Thymus (tissue), 11 donors: ENCODE results near the gene SRR. TPM values are rescaled to one million over a fixed set of nuclear protein-coding genes. Genes with fewer than 3 reads are reported as not detected.

Source experiments
- DNase-seq, 9 donors: peaks; one replicate each; pipeline ENCODE4 v3.0.0-alpha.2; 2013; ENCODE audit warnings: low spot score in 9 of 9, low read depth in 6 of 9, missing footprints in 1 of 9
- H3K27ac ChIP-seq, 2 donors: one replicate each; pipeline ENCODE4 v1.5.1; 2013; ENCODE audit warnings: control low read depth in 1 of 2, low read depth in 1 of 2, low read length in 1 of 2, mild to moderate bottlenecking in 1 of 2, moderate library complexity in 1 of 2
- H3K27me3 ChIP-seq, 2 donors: one replicate each; pipeline ENCODE4 v1.5.1; 2013; ENCODE audit warnings: low read length in 1 of 2; ENCODE audit not compliant: control insufficient read depth in 2 of 2, insufficient read depth in 1 of 2
- H3K36me3 ChIP-seq, 2 donors: one replicate each; pipeline ENCODE4 v1.5.1; 2013; ENCODE audit warnings: low read length in 1 of 2, mild to moderate bottlenecking in 1 of 2, moderate library complexity in 1 of 2; ENCODE audit not compliant: control insufficient read depth in 2 of 2, insufficient read depth in 2 of 2
- H3K4me1 ChIP-seq, 2 donors: one replicate each; pipeline ENCODE4 v1.5.1; 2013; ENCODE audit warnings: low read length in 2 of 2; ENCODE audit not compliant: control insufficient read depth in 2 of 2, insufficient read depth in 2 of 2
- H3K4me3 ChIP-seq, 2 donors: one replicate each; pipeline ENCODE4 v1.5.1; 2013; ENCODE audit warnings: low read length in 2 of 2, control low read depth in 1 of 2, mild to moderate bottlenecking in 1 of 2
- H3K9me3 ChIP-seq, 2 donors: one replicate each; pipeline ENCODE4 v1.5.1; 2013; ENCODE audit warnings: low read length in 1 of 2, mild to moderate bottlenecking in 1 of 2; ENCODE audit not compliant: control insufficient read depth in 2 of 2, insufficient read depth in 1 of 2
- WGBS: extraction: QIAGEN DNeasy Blood & Tissue Kit; methylation state at CpG from one replicate; pipeline ENCODE4 v1.1.7; 2013; 5-methylcytosine and 5-hydroxymethylcytosine counted together
- polyA plus RNA-seq: library from polyadenylated mRNA; stranded (reverse); fragments of 200-250 nt; gene quantifications from one replicate; pipeline ENCODE4 v1.2.3, GENCODE V29; 2013
- total RNA-seq: library from RNA; stranded (reverse); fragments of 120-200 nt; gene quantifications from one replicate; pipeline ENCODE4 v1.2.4, GENCODE V29; 2013
- donor health status: healthy.

The SRR gene
- total and polyA plus RNA-seq, 2 donors, result 8.3 to 8.7 TPM

DNA sequence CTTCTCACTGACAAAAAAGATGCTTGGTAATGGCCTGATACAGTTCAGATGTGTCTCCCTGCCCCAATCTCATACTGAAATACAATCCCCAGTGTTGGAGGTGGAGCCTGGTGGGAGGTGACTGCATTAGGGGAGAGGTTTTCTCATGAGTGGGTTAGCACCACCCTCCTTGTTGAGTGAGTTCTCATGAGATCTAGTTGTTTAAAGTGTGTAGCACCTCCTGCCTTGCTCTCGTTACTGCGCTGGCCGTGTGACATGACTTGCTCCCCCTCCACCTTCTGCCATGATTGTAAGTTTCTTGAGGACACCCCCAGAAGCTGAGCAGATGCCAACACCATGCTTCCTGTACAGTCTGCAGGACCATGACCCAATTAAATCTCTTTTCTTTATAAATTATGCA, 27.6 kb downstream of the SRR start:
- peaks cover 9% of the 10 kb centered on the region in 2 donors for H3K4me1 ChIP-seq
- 66% methylated on average over 3 of the region's 3 CpGs for WGBS
- no peak overlapping the region for H3K4me3 ChIP-seq
- DNase-seq, result no peak
- no peaks in the 10 kb centered on the region for H3K27me3 ChIP-seq
- peaks cover 38 to 86% of the 10 kb centered on the region in 2 donors for H3K36me3 ChIP-seq
- H3K27ac ChIP-seq, result no peak overlapping the region
- H3K9me3 ChIP-seq, result no peaks in the 10 kb centered on the region

- WGBS, result 5% methylated on average over 17 of the region's 17 CpGs
- peaks cover 13 to 20% of the 10 kb centered on the region in 2 donors for H3K4me1 ChIP-seq
- H3K27ac ChIP-seq, result peak overlapping the region in 1 of 2 donors; percentile 38
- H3K4me3 ChIP-seq, result peak overlapping the region; percentile 85 to 93
- H3K27me3 ChIP-seq, result no peaks in the 10 kb centered on the region
- H3K36me3 ChIP-seq, result peaks cover 26 to 47% of the 10 kb centered on the region in 2 donors
- no peak for DNase-seq
- no peaks in the 10 kb centered on the region for H3K9me3 ChIP-seq
These were observed 32.0 kb downstream of the SRR start for GRCh38 chr17:2335726-2336214.

DNA sequence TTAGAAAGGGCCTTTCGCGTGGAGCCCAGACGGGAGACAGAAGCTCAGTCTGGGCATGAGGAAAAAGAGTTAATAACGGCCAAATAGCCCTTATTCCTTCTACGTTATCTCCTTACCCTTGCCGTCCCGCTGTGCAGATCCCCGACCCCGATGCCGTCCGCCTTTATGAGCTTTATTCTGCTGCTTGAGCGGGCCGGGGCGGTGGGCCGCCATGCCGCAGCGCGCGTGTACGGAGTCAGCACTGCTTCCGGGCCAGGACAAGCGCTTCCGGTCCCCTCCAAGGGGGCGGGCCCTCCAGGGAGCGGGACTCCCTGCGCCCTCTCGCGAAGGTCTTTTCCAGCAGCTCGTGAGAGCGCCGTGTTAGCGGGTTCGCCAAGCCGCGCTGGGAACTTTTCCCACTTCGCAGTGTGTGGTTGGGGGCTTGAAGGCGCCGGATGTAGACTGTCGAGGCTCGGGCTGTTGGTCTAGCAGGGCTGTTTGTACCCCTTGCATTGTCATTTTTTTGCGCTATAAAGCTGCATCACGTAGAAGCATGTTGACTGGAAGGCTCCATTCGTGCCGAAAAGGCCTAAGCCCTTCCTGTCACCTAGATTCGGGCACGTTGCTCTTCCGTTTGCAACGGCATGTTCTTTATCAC, 32.6 kb downstream of the SRR start, which contains the start of gene TSR1:
Gene TSR1 (minus strand): TSS at position 243 of the 637 bp plus-strand sequence. CDS start 30 bp downstream, at position 213.
- Histone ChIP-seq H3K9me3 (no peaks in the 10 kb centered on the region), H3K36me3 (peaks cover 23 to 41% of the 10 kb centered on the region in 2 donors), H3K4me3 (peak within 1 kb of the TSS; percentile 85 to 93), H3K27me3 (no peaks in the 10 kb centered on the region), H3K4me1 (peaks cover 13 to 20% of the 10 kb centered on the region in 2 donors), H3K27ac (peak within 1 kb of the TSS; percentile 91 to 92)
- DNase-seq, result peak; percentile 68 to 94 (median 84)
- under 1% methylated on average over 48 of the region's 48 CpGs for WGBS

- peaks cover 13 to 20% of the 10 kb centered on the region in 2 donors for H3K4me1 ChIP-seq
- no peaks in the 10 kb centered on the region for H3K9me3 ChIP-seq
- peak in 4 of 9 donors; percentile 48 to 77 (median 70) for DNase-seq
- H3K27me3 ChIP-seq, result no peaks in the 10 kb centered on the region
- under 1% methylated on average over 77 of the region's 77 CpGs for WGBS
- peak within 1 kb of the TSS; percentile 91 to 92 for H3K27ac ChIP-seq
- peaks cover 22 to 35% of the 10 kb centered on the region in 2 donors for H3K36me3 ChIP-seq
- peak within 1 kb of the TSS; percentile 85 to 93 for H3K4me3 ChIP-seq
These were observed 33.2 kb downstream of the SRR start, which contains the start of gene SGSM2 for GRCh38 chr17:2336852-2337543. Gene SGSM2, plus strand, starts transcription at chr17:2337501. Its CDS starts 188 bp downstream, at chr17:2337689.

DNA sequence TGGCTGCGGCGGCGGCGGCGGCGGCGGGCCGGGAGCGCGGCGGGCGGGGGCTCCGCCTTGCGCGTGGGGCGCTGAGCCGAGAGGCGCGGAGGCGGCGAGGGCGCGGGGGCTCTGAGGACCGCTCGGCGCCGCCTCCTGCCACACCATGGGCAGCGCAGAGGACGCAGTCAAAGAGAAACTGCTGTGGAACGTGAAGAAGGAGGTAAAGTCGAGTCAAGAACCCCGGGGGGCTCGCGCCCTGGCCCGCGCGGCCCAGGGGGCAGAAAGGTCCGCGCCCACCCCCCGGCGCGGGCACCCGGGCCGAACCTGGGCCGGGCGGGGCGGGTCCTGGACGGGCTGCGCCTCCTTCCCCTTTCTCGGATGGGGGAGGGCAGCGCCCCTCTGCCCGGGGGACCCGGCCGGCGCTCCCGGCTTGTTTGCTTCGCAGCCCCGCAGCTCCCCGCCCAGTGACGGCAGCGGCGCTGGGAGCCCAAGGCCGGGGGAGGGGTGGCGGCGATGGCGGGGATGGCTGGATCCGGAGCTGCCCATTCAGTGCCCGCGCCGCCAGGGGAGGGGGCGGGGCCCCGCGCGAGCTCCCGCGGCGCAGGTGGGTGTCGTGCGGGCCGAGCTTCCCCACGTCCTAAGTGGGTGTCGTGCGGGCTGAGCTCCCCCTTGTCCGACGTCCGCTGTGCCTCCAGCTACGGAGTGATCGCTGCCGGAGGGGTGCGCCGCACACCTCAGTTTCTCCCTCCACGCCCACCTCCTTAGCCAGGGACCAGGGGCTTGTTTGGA, 34.0 kb downstream of the SRR start:
- Histone ChIP-seq H3K9me3 (no peaks in the 10 kb centered on the region), H3K4me1 (peaks cover 13 to 20% of the 10 kb centered on the region in 2 donors), H3K27ac (peak overlapping the region in 1 of 2 donors; percentile 91), H3K4me3 (peak overlapping the region; percentile 44 to 93), H3K27me3 (no peaks in the 10 kb centered on the region), H3K36me3 (peaks cover 23 to 29% of the 10 kb centered on the region in 2 donors)
- WGBS, result under 1% methylated on average over 92 of the region's 92 CpGs
- peak in 3 of 9 donors; percentile 12 to 42 (median 31) for DNase-seq

DNA sequence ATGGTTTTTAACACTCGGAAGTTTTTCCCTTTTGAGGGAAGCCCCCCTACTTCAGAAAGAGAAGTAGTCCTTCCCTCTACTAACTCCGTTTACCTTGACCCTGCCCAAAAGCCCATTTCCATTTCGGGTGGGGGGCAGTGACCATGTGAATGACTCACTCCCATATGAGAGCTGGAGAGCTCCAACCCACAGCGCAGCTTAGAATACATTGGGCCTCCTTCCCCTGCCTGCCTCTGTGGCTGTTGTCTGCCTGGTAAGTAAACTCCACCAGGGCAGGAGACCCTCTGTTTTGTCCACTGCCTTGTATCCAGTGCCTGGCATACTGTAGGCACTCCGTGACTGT, 34.5 kb downstream of the SRR start:
- WGBS, result 46% methylated on average over 5 of the region's 5 CpGs

DNA sequence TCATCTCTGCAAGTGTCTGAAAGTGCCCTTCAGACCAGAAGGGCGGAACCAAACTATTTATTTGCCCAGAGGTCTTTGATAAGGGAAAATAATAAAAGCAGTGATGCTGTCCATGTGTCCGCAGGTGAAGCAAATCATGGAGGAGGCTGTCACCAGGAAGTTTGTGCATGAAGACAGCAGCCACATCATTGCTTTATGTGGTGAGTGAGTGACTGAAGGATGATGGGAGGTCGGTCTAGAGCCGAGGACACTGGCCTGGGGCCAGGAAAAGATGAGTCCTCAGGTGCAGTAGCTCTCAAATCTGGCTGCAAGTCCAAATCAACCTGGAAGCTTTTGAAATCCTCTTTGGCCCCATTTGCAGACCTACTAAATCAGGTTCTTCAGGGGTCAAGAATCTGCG, 39.7 kb downstream of the SRR start:
- 87% methylated on average over 5 of the region's 5 CpGs for WGBS
- peaks cover 20 to 25% of the 10 kb centered on the region in 2 donors for H3K36me3 ChIP-seq
- no peak for DNase-seq
- H3K27ac ChIP-seq, result no peak overlapping the region
- H3K4me3 ChIP-seq, result no peak overlapping the region
- no peaks in the 10 kb centered on the region for H3K27me3 ChIP-seq
- peaks cover under 1% of the 10 kb centered on the region in 2 donors for H3K4me1 ChIP-seq
- H3K9me3 ChIP-seq, result no peaks in the 10 kb centered on the region

More for the DNA sequence above, 34.5 kb downstream of the SRR start:
- Histone ChIP-seq H3K9me3 (no peaks in the 10 kb centered on the region), H3K27ac (no peak overlapping the region), H3K4me1 (peaks cover 13 to 20% of the 10 kb centered on the region in 2 donors), H3K36me3 (peaks cover 23% of the 10 kb centered on the region in 2 donors), H3K4me3 (peak overlapping the region; percentile 44 to 93), H3K27me3 (no peaks in the 10 kb centered on the region)
- no peak for DNase-seq

DNA sequence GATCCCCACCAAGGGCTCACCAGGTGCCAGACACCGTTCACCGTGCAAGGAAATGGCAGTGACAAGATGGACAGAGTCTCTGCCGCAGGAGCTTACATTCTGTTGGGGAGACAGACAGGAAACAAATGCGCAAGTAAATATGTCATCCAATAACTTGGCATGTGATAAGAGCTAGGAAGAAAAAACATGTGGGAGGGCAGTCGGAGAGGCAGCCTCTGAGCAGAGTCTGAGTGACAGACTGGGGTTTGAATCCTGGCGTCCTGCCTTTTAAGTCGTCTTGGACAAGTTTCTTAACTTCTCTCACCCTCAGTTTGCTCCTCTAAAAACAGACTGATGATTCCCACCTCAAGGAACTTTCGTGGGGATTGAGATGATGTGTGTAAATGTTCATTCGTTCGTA, 40.8 kb downstream of the SRR start:
- peaks cover 21 to 25% of the 10 kb centered on the region in 2 donors for H3K36me3 ChIP-seq
- WGBS, result 96% methylated on average over 10 of the region's 10 CpGs

More for the DNA sequence above, 40.8 kb downstream of the SRR start:
- Histone ChIP-seq H3K4me3 (no peak overlapping the region), H3K4me1 (no peaks in the 10 kb centered on the region), H3K9me3 (no peaks in the 10 kb centered on the region), H3K27me3 (no peaks in the 10 kb centered on the region), H3K27ac (no peak overlapping the region)
- no peak for DNase-seq
